CD4-positive, alpha-beta memory T cell (primary cell): ENCODE data around the gene KBTBD12. TPM values are rescaled to one million over a fixed set of nuclear protein-coding genes. Genes with fewer than 3 reads are reported as not detected.
"Not testable (repeated sequence)": the region's sequence is repeated elsewhere in the genome, so short reads cannot be mapped to it uniquely, and the experiment has no call there.

ENCODE experiments used
- CTCF ChIA-PET: fragments of 350-600 bp; sonication (Branson Sonifier 250); formaldehyde crosslinking; loops from one replicate; lab custom pipeline; 2021; ENCODE audit warnings: inconsistent platforms; ENCODE audit not compliant: partially characterized antibody; lab: Charles Lee
- POLR2A ChIA-PET: fragments of 350-600 bp; sonication (Branson Sonifier 250); formaldehyde crosslinking; loops from one replicate; lab custom pipeline; 2021; ENCODE audit not compliant: partially characterized antibody; lab: Charles Lee
- DNase-seq, 5 donors: peaks; one replicate each; pipeline versions ENCODE4 v3.0.0 to v3.0.0-alpha.2; 2020 to 2022; ENCODE audit warnings: mixed read lengths in 1 of 5
- H3K27ac ChIP-seq: one replicate; pipeline ENCODE4 v1.7.0; 2013; ENCODE audit warnings: low read depth, low read length
- H3K27me3 ChIP-seq: 2 replicates; pipeline ENCODE4 v1.7.0; 2013; ENCODE audit warnings: mild to moderate bottlenecking, low read length, moderate library complexity; ENCODE audit not compliant: insufficient read depth
- H3K36me3 ChIP-seq: 2 replicates; pipeline ENCODE4 v1.7.0; 2013; ENCODE audit warnings: mild to moderate bottlenecking, low read length, moderate library complexity; ENCODE audit not compliant: insufficient read depth
- H3K4me1 ChIP-seq: 2 replicates; pipeline ENCODE4 v1.7.0; 2013; ENCODE audit warnings: mild to moderate bottlenecking, low read length, moderate library complexity; ENCODE audit not compliant: insufficient read depth
- H3K4me3 ChIP-seq, 2 donors: one replicate each; pipeline ENCODE4 v1.7.0; 2013; ENCODE audit warnings: low read length in 2 of 2, mild to moderate bottlenecking in 1 of 2
- H3K9me3 ChIP-seq, 2 donors: one replicate each; pipeline ENCODE4 v1.7.0; 2013; ENCODE audit warnings: low read length in 2 of 2, control low read depth in 1 of 2; ENCODE audit not compliant: control insufficient read depth in 1 of 2
- H3K27ac Mint-ChIP-seq, 7 donors: one replicate each; pipeline ENCODE4 v1.8.0; 2020 to 2021; ENCODE audit warnings: mixed read lengths in 7 of 7, mild to moderate bottlenecking in 6 of 7, inconsistent platforms in 3 of 7, moderate library complexity in 3 of 7
- H3K27me3 Mint-ChIP-seq, 2 donors: one replicate each; pipeline ENCODE4 v1.8.0; 2020 to 2021; ENCODE audit warnings: mixed read lengths in 2 of 2
- H3K36me3 Mint-ChIP-seq, 2 donors: one replicate each; pipeline ENCODE4 v1.8.0; 2020 to 2021; ENCODE audit warnings: mixed read lengths in 2 of 2, inconsistent platforms in 1 of 2, mild to moderate bottlenecking in 1 of 2
- H3K4me1 Mint-ChIP-seq, 4 donors: one replicate each; pipeline ENCODE4 v1.8.0; 2020 to 2021; ENCODE audit warnings: mixed read lengths in 4 of 4, mild to moderate bottlenecking in 1 of 4
- H3K4me3 Mint-ChIP-seq, 8 donors: one replicate each; pipeline ENCODE4 v1.8.0; 2020 to 2021; ENCODE audit warnings: mixed read lengths in 8 of 8, mild to moderate bottlenecking in 7 of 8, moderate library complexity in 6 of 8, inconsistent platforms in 3 of 8
- H3K9me3 Mint-ChIP-seq, 8 donors: one replicate each; pipeline ENCODE4 v1.8.0; 2020 to 2021; ENCODE audit warnings: mixed read lengths in 8 of 8, mild to moderate bottlenecking in 5 of 8, inconsistent platforms in 3 of 8, moderate library complexity in 1 of 8
- intact Hi-C: fragments of 100-400 bp; cut with micrococcal nuclease; formaldehyde crosslinking; loops from one replicate; pipeline ENCODE4 v1.15.1; 2023
- polyA plus RNA-seq, 2 donors: library from polyadenylated mRNA; unstranded; fragments of 300-500 nt; fragmentation: Illumina TruSeq; gene quantifications; one replicate each; pipeline ENCODE4 v1.2.3, GENCODE V29; 2021
- total RNA-seq, 2 experiments: library from RNA; stranded (reverse); gene quantifications; one replicate each; pipeline ENCODE4 v1.2.3, GENCODE V29; 2021

KBTBD12 gene
- total and polyA plus RNA-seq, 4 experiments from 2014 or later: 0.06 TPM; not detected in 3

DNA sequence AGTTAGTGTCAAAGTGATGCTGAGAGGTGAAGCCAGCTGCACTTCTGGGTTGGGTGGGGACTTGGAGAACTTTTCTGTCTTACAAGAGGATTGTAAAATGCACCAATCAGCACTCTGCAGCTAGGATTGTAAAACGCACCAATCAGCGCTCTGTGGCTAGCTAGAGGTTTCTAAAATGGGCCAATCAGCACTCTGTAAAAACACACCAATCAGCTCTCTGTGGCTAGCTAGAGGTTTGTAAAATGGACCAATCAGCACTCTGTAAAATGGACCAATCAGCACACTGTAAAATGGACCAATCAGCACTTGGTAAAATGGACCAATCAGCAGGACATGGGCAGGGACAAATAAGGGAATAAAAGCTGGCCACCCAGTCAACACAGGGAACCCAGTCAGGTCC is 1.2 kb upstream of the KBTBD12 start:
- Mint-ChIP-seq H3K4me3 (peak overlapping the region in 1 of 8 donors; percentile 37), H3K4me1 (peaks cover 0 to 10% (median 2%) of the 10 kb centered on the region in 4 donors), H3K27me3 (peaks cover 36 to 41% of the 10 kb centered on the region in 2 donors)
- H3K4me3 ChIP-seq, H3K9me3 ChIP-seq, DNase-seq, H3K9me3 Mint-ChIP-seq, intact Hi-C loops, H3K36me3 Mint-ChIP-seq, H3K27me3 ChIP-seq, H3K27ac Mint-ChIP-seq, POLR2A ChIA-PET, H3K4me1 ChIP-seq, CTCF ChIA-PET, H3K27ac ChIP-seq, H3K36me3 ChIP-seq: not testable (repeated sequence)

DNA sequence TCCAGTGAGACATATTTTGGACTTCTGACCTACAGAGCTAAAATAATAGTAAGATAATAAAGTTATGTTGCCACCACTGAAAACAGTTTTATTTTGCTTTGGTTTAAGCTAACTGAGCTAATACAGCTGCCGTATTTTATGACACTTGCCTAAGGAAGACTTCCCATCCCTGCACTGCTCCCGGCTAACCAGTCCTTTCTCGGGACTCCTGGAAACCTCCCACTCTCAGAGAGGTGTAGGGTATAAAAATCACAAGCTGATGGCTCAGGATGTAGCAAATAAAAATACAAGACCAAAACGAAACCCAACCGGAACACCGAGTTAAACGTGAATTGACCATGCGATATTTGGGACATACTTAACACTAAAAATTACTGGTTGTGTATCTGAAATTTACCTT is 448 bp upstream of the KBTBD12 start:
- H3K27me3 Mint-ChIP-seq: peaks cover 31 to 36% of the 10 kb centered on the region in 2 donors
- CTCF ChIA-PET: no interaction called here
- POLR2A ChIA-PET: no interaction called here

DNA sequence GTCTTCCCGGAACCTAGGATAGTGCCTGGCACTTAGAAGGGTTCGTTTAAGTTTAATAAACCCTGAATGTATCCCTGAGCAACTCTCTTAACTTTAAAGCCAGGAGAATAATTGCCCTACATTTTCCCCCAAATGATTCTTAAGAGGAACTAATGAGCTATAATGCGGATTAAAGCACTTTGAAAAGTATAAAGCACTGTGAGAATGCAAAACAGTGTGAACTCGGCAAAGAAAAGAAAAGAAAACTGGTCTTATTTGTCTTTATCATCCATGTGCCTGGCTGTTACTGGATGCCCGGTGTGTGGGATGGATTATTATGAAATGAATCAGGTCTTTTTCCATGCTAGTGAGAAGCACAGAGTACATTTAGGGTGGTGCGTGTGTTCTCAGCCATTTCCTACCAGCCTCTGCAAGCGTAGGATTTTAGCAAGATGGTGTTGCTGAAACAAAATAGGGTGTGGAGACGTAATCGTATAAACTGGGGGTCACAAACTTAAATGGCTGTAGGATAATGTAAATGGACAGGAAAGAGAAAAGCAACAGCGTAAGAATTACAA is 983 bp downstream of the KBTBD12 start:
- no peaks in the 10 kb centered on the region for H3K9me3 ChIP-seq
- no peak overlapping the region for H3K27ac ChIP-seq
- no peak for DNase-seq
- no peaks in the 10 kb centered on the region for H3K27me3 ChIP-seq
- H3K27ac Mint-ChIP-seq: no peak overlapping the region
- intact Hi-C loops: no loop called here
- CTCF ChIA-PET: no interaction called here
- peaks cover 0 to 10% (median 2%) of the 10 kb centered on the region in 4 donors for H3K4me1 Mint-ChIP-seq
- H3K9me3 Mint-ChIP-seq: peaks cover 0 to 6% (median 0%) of the 10 kb centered on the region in 8 donors
- peak overlapping the region in 1 of 8 donors; percentile 9 for H3K4me3 Mint-ChIP-seq
- no peaks in the 10 kb centered on the region for H3K36me3 Mint-ChIP-seq
- POLR2A ChIA-PET: no interaction called here
- H3K4me1 ChIP-seq: no peaks in the 10 kb centered on the region
- peaks cover 28 to 29% of the 10 kb centered on the region in 2 donors for H3K27me3 Mint-ChIP-seq
- no peaks in the 10 kb centered on the region for H3K36me3 ChIP-seq
- no peak overlapping the region for H3K4me3 ChIP-seq

More for the DNA sequence above, 448 bp upstream of the KBTBD12 start:
- Mint-ChIP-seq H3K4me1 (peaks cover 0 to 10% (median 2%) of the 10 kb centered on the region in 4 donors), H3K4me3 (peak overlapping the region in 1 of 8 donors; percentile 39), H3K27ac (no peak overlapping the region), H3K36me3 (no peaks in the 10 kb centered on the region), H3K9me3 (peaks cover 0 to 6% (median 0%) of the 10 kb centered on the region in 8 donors)
- Histone ChIP-seq H3K9me3 (no peaks in the 10 kb centered on the region), H3K4me1 (no peaks in the 10 kb centered on the region), H3K27ac (no peak overlapping the region), H3K36me3 (no peaks in the 10 kb centered on the region), H3K27me3 (no peaks in the 10 kb centered on the region), H3K4me3 (no peak overlapping the region)
- no peak for DNase-seq
- intact Hi-C loops: no loop called here

DNA sequence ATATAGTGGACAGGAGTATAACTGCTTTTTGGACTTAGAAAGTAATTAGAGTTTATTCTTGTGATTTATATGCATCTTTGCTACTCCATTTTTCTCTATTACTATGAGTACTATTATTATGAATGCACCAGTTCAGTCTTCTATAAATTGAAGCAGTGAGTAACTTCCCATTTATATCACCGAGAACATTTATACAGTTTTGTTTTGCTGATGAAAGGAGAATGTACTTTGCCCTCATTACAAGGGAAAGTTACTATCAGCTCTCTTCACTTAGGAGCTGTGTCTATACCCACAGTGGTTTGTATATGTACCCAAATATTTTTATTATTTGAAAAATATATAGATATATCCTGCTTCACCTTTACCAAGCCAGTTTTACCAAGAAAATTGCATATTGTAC is 5.7 kb downstream of the KBTBD12 start:
- no peaks in the 10 kb centered on the region for H3K9me3 ChIP-seq
- intact Hi-C loops: no loop called here

DNA sequence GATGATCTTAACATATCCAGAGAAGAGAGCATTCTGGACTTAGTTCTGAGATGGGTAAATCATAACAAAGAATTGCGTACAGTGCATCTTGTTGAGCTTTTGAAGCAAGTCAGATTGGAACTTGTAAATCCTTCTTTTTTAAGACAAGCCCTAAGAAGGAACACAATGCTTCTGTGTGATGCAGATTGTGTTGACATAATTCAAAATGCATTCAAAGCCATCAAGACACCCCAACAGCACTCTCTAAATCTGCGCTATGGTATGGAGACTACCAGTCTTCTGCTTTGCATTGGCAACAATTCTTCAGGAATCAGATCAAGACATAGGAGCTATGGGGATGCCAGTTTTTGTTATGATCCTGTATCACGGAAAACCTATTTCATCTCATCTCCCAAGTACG is 8.6 kb downstream of the KBTBD12 start:
- Mint-ChIP-seq H3K36me3 (no peaks in the 10 kb centered on the region), H3K27ac (no peak overlapping the region), H3K4me1 (peaks cover 0 to 5% (median 3%) of the 10 kb centered on the region in 4 donors), H3K4me3 (no peak overlapping the region), H3K27me3 (peaks cover 10 to 11% of the 10 kb centered on the region in 2 donors), H3K9me3 (no peaks in the 10 kb centered on the region)
- Histone ChIP-seq H3K27me3 (no peaks in the 10 kb centered on the region), H3K27ac (no peak overlapping the region), H3K36me3 (no peaks in the 10 kb centered on the region), H3K4me1 (no peaks in the 10 kb centered on the region), H3K9me3 (no peaks in the 10 kb centered on the region), H3K4me3 (no peak overlapping the region)
- no peak for DNase-seq
- intact Hi-C loops: no loop called here
- ChIA-PET CTCF (no interaction called here), POLR2A (no interaction called here)

More for the DNA sequence above, 5.7 kb downstream of the KBTBD12 start:
- no peak for DNase-seq
- Mint-ChIP-seq H3K4me1 (peaks cover 0 to 6% (median 3%) of the 10 kb centered on the region in 4 donors), H3K27ac (no peak overlapping the region), H3K36me3 (no peaks in the 10 kb centered on the region), H3K27me3 (peaks cover 13 to 15% of the 10 kb centered on the region in 2 donors), H3K4me3 (no peak overlapping the region), H3K9me3 (no peaks in the 10 kb centered on the region)
- H3K4me3 ChIP-seq: no peak overlapping the region
- ChIA-PET CTCF (no interaction called here), POLR2A (no interaction called here)
- no peak overlapping the region for H3K27ac ChIP-seq
- H3K36me3 ChIP-seq: no peaks in the 10 kb centered on the region
- no peaks in the 10 kb centered on the region for H3K4me1 ChIP-seq
- H3K27me3 ChIP-seq: no peaks in the 10 kb centered on the region

DNA sequence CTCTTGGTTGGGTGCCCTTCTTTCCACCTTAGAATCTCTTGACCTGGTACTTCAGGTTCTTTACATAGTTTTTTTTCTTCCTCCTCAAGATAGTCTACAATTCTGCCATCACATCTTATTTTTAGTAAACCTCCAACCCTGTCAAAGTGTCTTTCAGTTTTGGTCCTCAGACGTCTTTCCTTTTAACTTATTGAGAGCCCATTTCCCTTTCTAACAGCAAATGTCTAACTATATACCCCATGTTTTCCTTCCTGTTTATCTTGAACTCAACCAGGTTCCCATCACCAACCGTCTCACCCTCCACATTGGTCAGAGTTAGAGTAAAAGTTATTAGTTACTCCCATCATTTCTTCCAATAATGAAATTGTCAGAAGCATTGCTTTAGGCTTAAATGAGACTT is 10.4 kb downstream of the KBTBD12 start:
- no peak for DNase-seq
- H3K9me3 Mint-ChIP-seq: no peaks in the 10 kb centered on the region
- peaks cover 0 to 5% (median 3%) of the 10 kb centered on the region in 4 donors for H3K4me1 Mint-ChIP-seq
- intact Hi-C loops: no loop called here
- H3K4me1 ChIP-seq: no peaks in the 10 kb centered on the region
- H3K4me3 Mint-ChIP-seq: no peak overlapping the region
- H3K36me3 Mint-ChIP-seq: no peaks in the 10 kb centered on the region
- no peak overlapping the region for H3K27ac Mint-ChIP-seq
- CTCF ChIA-PET: no interaction called here
- peaks cover 9 to 11% of the 10 kb centered on the region in 2 donors for H3K27me3 Mint-ChIP-seq
- H3K27ac ChIP-seq: no peak overlapping the region
- no peaks in the 10 kb centered on the region for H3K9me3 ChIP-seq
- no peaks in the 10 kb centered on the region for H3K27me3 ChIP-seq
- H3K4me3 ChIP-seq: no peak overlapping the region
- POLR2A ChIA-PET: no interaction called here
- no peaks in the 10 kb centered on the region for H3K36me3 ChIP-seq

DNA sequence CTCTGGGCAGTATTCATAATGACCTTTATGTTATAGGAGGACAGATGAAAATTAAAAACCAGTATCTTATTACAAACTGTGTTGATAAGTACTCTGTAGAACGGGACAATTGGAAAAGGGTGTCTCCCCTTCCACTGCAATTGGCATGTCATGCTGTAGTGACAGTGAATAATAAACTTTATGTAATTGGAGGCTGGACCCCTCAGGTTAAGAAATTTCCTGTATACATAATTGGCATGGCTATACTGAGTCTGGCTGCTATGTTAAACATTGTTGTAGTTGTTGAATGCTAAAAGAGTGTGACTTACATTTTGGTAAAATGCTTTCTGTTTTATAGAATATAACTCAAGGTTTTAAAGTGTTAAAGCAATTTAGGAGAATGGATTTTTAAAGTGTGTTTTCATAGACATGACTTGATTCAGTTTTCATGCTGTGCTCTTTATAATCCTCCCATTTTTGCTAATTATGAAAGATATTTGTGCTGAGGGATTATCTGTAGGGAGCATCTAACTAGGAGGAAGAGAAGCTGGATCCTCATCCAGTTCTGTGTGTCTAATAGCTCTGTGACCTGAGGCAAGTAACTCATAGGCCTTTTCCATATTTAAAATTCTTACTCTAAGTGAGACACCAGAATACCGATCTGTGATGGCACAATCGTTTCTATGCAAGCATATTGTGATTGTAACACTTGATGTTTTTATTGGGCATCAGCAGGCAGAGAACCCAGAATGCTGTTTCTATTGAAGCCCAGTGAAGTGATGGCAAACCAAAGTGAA is 13.0 kb downstream of the KBTBD12 start:
- no peaks in the 10 kb centered on the region for H3K27me3 ChIP-seq
- ChIA-PET POLR2A (no interaction called here), CTCF (no interaction called here)
- H3K9me3 ChIP-seq: no peaks in the 10 kb centered on the region
- H3K9me3 Mint-ChIP-seq: peaks cover 0 to 3% (median 0%) of the 10 kb centered on the region in 8 donors
- H3K4me3 Mint-ChIP-seq: no peak overlapping the region
- H3K4me1 Mint-ChIP-seq: peaks cover 0 to 5% (median 3%) of the 10 kb centered on the region in 4 donors
- no peak overlapping the region for H3K4me3 ChIP-seq
- intact Hi-C loops: no loop called here
- H3K27ac Mint-ChIP-seq: no peak overlapping the region
- H3K27ac ChIP-seq: no peak overlapping the region
- H3K36me3 Mint-ChIP-seq: no peaks in the 10 kb centered on the region
- no peak for DNase-seq
- H3K27me3 Mint-ChIP-seq: peaks cover 19 to 21% of the 10 kb centered on the region in 2 donors
- H3K36me3 ChIP-seq: no peaks in the 10 kb centered on the region
- no peaks in the 10 kb centered on the region for H3K4me1 ChIP-seq
